ENCODE data around the gene TMEM115. TPM values are rescaled to one million over a fixed set of nuclear protein-coding genes. Genes with fewer than 3 reads are reported as not detected.

The TMEM115 gene
- total and polyA plus RNA-seq, 2 of the 13 experiments (the other 11 are each of a cell fraction or from before 2014, with no cell fraction given): 22.1 to 30.7 TPM

- TF ChIP-seq KMT2A (CRISPR knock-in tag; IDR thresholded peaks at IDR 0.05) (peak; percentile 55; the same call in 1 of the 2 replicates), DPF2 (CRISPR knock-in tag; IDR thresholded peaks at IDR 0.05; ENCODE audit: borderline replicate concordance, low read depth) (no peak), YEATS4 (CRISPR knock-in tag; IDR thresholded peaks at IDR 0.05; ENCODE audit: borderline replicate concordance) (peak; percentile 70; the same call in 1 of the 2 replicates), PCBP1 (IDR thresholded peaks at IDR 0.05; ENCODE audit: borderline replicate concordance, low read depth, low read length) (peak; percentile 86; the same call in 1 of the 2 replicates), THAP8 (CRISPR knock-in tag; IDR thresholded peaks at IDR 0.05; ENCODE audit: borderline replicate concordance) (0 out of 2 replicates have a peak, but pooled peaks have one; percentile 93), SP5 (CRISPR knock-in tag; IDR thresholded peaks at IDR 0.05; ENCODE audit: borderline replicate concordance, low read depth) (peak; percentile 64; the same call in 1 of the 2 replicates), SP2 (CRISPR knock-in tag; IDR thresholded peaks at IDR 0.05) (peak; percentile 4; the same call in 1 of the 2 replicates), ZNF142 (CRISPR knock-in tag; IDR thresholded peaks at IDR 0.05) (peak; percentile 90), KAT8 (CRISPR knock-in tag; IDR thresholded peaks at IDR 0.05) (peak; percentile 94), RORA (CRISPR knock-in tag; IDR thresholded peaks at IDR 0.05) (no peak), FOSL2 (CRISPR knock-in tag; IDR thresholded peaks at IDR 0.05) (peak; percentile 52), ZNF234 (CRISPR knock-in tag; conservative IDR thresholded peaks at IDR 0.05) (0 out of 2 replicates have a peak, but pooled peaks have one; percentile 82), HES4 (CRISPR knock-in tag; IDR thresholded peaks at IDR 0.05; ENCODE audit: borderline replicate concordance) (peak; percentile 85; the same call in 1 of the 2 replicates), SOX6 (IDR thresholded peaks at IDR 0.05) (no peak), SOX6 (CRISPR knock-in tag; IDR thresholded peaks at IDR 0.05) (peak; percentile 68), THAP7 (CRISPR knock-in tag; IDR thresholded peaks at IDR 0.05) (peak; percentile 52; the same call in 1 of the 2 replicates), ZNF329 (CRISPR knock-in tag; IDR thresholded peaks at IDR 0.05; ENCODE audit: low read depth) (peak; percentile 76), HNRNPUL1 (IDR thresholded peaks at IDR 0.05; ENCODE audit: low read depth, low read length) (no peak), SAP130 (CRISPR knock-in tag; IDR thresholded peaks at IDR 0.05; ENCODE audit: low read depth) (peak; percentile 96), ZNF616 (CRISPR knock-in tag; IDR thresholded peaks at IDR 0.05; ENCODE audit: low read depth) (peak; percentile 97), STAT5B (CRISPR knock-in tag; IDR thresholded peaks at IDR 0.05) (0 out of 2 replicates have a peak, but pooled peaks have one; percentile 13), ZNF878 (CRISPR knock-in tag; IDR thresholded peaks at IDR 0.05) (peak; percentile 79; the same call in 1 of the 2 replicates)
Measured at GRCh38 chr3:50350527-50351322, 8.6 kb downstream of the TMEM115 start, which contains the start of the genes CYB561D2 and NPRL2 (continued).

Measured in HepG2 (cell line).